GM18858 (cell line): ENCODE data around the gene LHX3.

ENCODE experiments used
- ATAC-seq: cut with Tn5 transposase; IDR thresholded peaks from one replicate; pipeline ENCODE4 v1.9.1; 2021; ENCODE audit not compliant: unreplicated experiment

Gene LHX3

GRCh38 chr9:136178773-136179075 lies 26.2 kb downstream of the LHX3 start:
- no peak for ATAC-seq

DNA sequence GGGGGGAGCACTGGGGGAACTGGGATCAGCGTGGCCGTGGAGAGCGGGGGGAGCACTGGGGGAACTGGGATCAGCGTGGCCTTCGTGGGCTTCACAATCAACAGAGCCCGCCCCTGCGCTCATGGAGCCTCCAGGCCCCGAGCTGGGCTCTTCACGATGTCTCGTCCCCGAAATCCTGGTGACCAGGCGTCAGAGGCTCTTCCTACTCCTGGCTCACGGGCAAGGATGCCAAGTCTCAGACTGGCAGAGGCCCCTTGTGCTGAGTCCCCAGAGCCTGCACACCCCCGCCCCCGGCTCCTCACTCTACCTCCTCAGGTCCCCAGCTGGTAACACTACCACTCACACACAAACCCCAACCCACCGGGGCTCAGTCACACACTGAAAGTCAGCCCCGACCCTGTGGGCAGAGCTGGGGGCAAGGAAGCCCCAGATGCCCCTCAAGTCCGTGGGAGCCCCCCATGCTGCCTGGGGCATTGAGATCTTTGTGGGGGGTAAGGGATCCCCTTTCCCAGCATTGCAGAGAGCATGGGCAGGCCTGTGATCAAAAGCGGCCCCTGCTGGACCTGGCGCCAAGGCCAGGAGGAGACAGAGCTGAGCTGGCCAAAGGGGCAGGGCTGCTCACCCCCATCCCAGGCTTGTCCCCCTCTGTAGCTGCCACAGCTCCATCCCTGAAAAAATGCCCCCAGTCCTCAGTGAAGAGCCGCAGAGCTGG lies 26.7 kb downstream of the LHX3 start:
- ATAC-seq, result no peak

- no peak for ATAC-seq
These were observed 27.7 kb downstream of the LHX3 start for GRCh38 chr9:136177224-136177623.

GRCh38 chr9:136175616-136176197 lies 29.2 kb downstream of the LHX3 start:
- ATAC-seq, result no peak

- ATAC-seq, result no peak
These were observed 29.9 kb downstream of the LHX3 start for GRCh38 chr9:136174779-136175615.

- ATAC-seq, result no peak
These were observed 31.2 kb downstream of the LHX3 start for GRCh38 chr9:136173648-136174290.

DNA sequence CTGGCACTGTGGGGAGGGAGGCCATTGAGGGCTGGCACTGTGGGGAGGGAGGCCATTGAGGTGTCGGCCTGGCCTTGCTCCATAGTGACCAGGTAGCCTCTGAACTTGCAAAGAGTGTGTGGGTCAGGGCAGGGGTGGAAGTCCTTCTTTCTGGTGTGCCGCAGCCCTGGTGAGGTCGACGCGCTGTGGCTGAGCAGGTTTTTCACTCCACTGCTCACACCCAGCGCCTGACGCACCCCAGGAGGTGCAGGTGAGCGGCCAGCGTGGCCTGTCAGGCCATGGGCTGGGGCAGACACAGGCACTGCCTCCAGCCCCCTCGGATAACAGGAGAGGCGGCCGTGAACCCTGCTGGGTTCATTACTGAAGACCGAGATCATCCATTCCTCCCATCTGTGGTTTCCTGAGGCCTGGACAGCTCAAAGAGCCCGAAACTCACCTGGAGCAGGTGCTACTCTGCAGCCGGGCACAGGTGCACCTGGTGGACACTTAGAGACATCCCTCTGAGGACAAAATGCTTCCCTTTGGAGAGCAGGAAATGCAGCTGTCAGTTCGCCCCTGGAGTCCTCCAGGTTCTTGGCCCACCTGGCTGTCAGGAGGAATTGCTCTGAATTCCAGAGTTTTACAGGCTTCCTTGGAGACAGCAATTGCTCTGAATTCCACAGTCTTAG lies 32.4 kb downstream of the LHX3 start:
- ATAC-seq, result no peak

DNA sequence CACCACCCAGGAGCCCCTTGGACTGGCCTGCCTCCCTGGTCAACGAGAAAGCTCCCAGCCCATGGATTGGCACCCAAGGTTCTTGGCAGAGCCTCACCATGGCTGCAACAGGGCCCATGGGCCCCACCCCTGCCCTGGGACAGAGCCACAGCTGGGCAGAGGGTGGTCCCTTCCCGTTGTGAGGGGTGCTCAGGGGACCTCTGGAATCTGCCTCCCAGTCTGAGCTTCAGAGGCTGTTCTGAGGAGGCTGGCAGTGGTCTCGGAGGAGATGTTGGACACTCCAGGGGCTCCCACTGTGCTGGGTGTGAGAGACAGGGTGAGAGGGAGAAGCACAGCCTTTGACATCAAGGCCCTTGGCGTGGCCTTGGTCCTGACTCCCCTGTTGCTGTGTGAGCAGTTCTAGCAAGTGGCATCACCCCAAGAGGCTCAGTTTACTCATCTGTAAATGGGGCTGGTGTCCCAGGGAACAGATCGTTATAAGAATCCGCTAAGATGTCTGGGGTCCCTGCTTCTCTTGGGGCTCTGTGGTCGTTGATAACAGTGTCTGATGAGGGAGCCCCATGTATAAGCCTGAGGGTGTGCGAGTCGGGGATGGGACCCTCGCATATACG lies 33.0 kb downstream of the LHX3 start:
- no peak for ATAC-seq

GRCh38 chr9:136171009-136171800 lies 33.7 kb downstream of the LHX3 start:
- ATAC-seq, result no peak

- ATAC-seq, result no peak
These were observed 34.7 kb downstream of the LHX3 start for GRCh38 chr9:136170006-136170901.

- no peak for ATAC-seq
These were observed 35.4 kb downstream of the LHX3 start for GRCh38 chr9:136169495-136169894.

GRCh38 chr9:136163248-136163850 lies 41.6 kb downstream of the LHX3 start:
- no peak for ATAC-seq

GRCh38 chr9:136160995-136161610 lies 43.8 kb downstream of the LHX3 start:
- no peak for ATAC-seq

GRCh38 chr9:136160381-136160841 lies 44.5 kb downstream of the LHX3 start:
- no peak for ATAC-seq

DNA sequence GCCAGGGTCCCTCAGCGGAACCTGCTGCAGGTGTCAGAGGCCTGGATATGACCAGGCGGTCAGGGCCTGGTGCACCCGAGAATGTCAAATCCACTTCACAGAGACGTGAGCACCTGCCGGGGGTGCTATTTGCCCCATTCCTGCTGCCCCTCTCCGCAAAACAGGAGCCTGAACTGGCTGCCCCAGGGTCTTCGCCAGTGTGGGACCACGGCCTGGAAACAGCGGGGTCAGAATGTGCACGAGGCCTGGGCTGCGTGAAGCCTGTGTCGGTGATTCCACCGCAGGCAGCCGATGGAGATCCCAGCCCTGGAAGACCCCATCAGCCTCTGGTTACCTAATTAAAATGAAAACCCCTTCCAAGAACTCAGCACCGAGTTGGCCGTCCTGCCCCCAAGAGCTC lies 45.1 kb downstream of the LHX3 start:
- no peak for ATAC-seq

GRCh38 chr9:136157477-136158265 lies 47.3 kb downstream of the LHX3 start:
- no peak for ATAC-seq
